Endothelial cell of umbilical vein (primary cell): ENCODE results near the gene GIT2. TPM values are rescaled to one million over a fixed set of nuclear protein-coding genes. Genes with fewer than 3 reads are reported as not detected.

Source experiments
- BruUV-seq: library from RNA; stranded (reverse); fragments of 400-500 nt; replicated peaks from 2 replicates; lab custom pipeline; 2021; lab: Mats Ljungman, UMichigan
- CTCF ChIA-PET: fragments of 300-600, 350-600 bp; sonication (Branson Sonifier 250); formaldehyde crosslinking; loops from one replicate; lab custom pipeline; 2021; ENCODE audit warnings: antibody characterized with exemption, inconsistent platforms; lab: Charles Lee
- POLR2A ChIA-PET: fragments of 300-600, 350-600 bp; sonication (Branson Sonifier 250); formaldehyde crosslinking; loops from one replicate; lab custom pipeline; 2021; ENCODE audit warnings: antibody characterized with exemption, inconsistent platforms; lab: Charles Lee
- DNase-seq: peaks from one replicate; pipeline ENCODE4 v3.0.0-alpha.2; 2011; ENCODE audit warnings: low read depth, low spot score
- FAIRE-seq: peaks from 2 replicates; lab custom pipeline; 2011; peaks lifted over from hg19 to GRCh38; lab: Jason Lieb, UNC
- H2AFZ ChIP-seq: 2 replicates; pipeline ENCODE4 v1.6.0; 2012; ENCODE audit warnings: low read depth, low read length, control low read depth, inconsistent platforms
- H3K27ac ChIP-seq: 2 replicates; pipeline ENCODE4 v1.5.1; 2011; ENCODE audit warnings: low read depth, mild to moderate bottlenecking, control low read depth, low read length, moderate library complexity; ENCODE audit not compliant: insufficient read depth
- H3K27me3 ChIP-seq, 2 experiments: 2 replicates each; pipeline versions ENCODE4 v1.6.0 to v1.6.1; 2011; ENCODE audit warnings: low read length in 2 of 2, mixed read lengths in 1 of 2; ENCODE audit not compliant: control insufficient read depth in 2 of 2, insufficient read depth in 2 of 2
- H3K36me3 ChIP-seq, 2 experiments: 2 replicates in 1 of 2; 3 replicates in 1 of 2; pipeline ENCODE4 v1.5.1; 2011; ENCODE audit warnings: low read length in 2 of 2, mild to moderate bottlenecking in 1 of 2, moderate library complexity in 1 of 2; ENCODE audit not compliant: control insufficient read depth in 2 of 2, insufficient read depth in 2 of 2; ENCODE audit errors: extremely low read depth in 1 of 2
- H3K4me1 ChIP-seq: 3 replicates; pipeline ENCODE4 v1.5.1; 2011; ENCODE audit warnings: mild to moderate bottlenecking, low read length; ENCODE audit not compliant: control insufficient read depth, insufficient read depth; ENCODE audit errors: extremely low read depth
- H3K4me2 ChIP-seq: 2 replicates; pipeline ENCODE4 v1.6.1; 2011; ENCODE audit warnings: low read length, control low read depth, mixed read lengths; ENCODE audit not compliant: insufficient read depth
- H3K4me3 ChIP-seq, 3 experiments: fragments of 200-600 bp in 1 of 3; sonication (generic), shearing (Covaris generic) in 1 of 3; replicated peaks in 1 of 3; 2 replicates each; pipeline ENCODE4 v1.5.1; 2011 to 2016; ENCODE audit warnings: control low read depth in 3 of 3, low read length in 3 of 3, mild to moderate bottlenecking in 2 of 3, inconsistent platforms in 1 of 3, low read depth in 1 of 3, moderate library complexity in 1 of 3; ENCODE audit not compliant: insufficient read depth in 1 of 3
- H3K79me2 ChIP-seq: 2 replicates; pipeline ENCODE4 v1.6.0; 2012; ENCODE audit warnings: low read length, inconsistent platforms; ENCODE audit not compliant: control insufficient read depth, insufficient read depth
- H3K9ac ChIP-seq: replicated peaks from 2 replicates; pipeline ENCODE3; 2011; ENCODE audit warnings: low read length, control low read depth; ENCODE audit not compliant: insufficient read depth; ENCODE audit errors: extremely low read depth
- H3K9me1 ChIP-seq: replicated peaks from 3 replicates; pipeline ENCODE4 v1.6.0; 2011; ENCODE audit warnings: mild to moderate bottlenecking, low read length; ENCODE audit not compliant: control insufficient read depth, insufficient read depth; ENCODE audit errors: extremely low read depth
- H3K9me3 ChIP-seq: replicated peaks from 2 replicates; pipeline ENCODE4 v1.5.1; 2012; ENCODE audit warnings: low read length, inconsistent platforms; ENCODE audit not compliant: control insufficient read depth, insufficient read depth
- H4K20me1 ChIP-seq: replicated peaks from 2 replicates; pipeline ENCODE3; 2011; ENCODE audit warnings: mild to moderate bottlenecking, low read length; ENCODE audit not compliant: control insufficient read depth, insufficient read depth; ENCODE audit errors: extremely low read depth
- EZH2 ChIP-seq: IDR thresholded peaks from 2 replicates; pipeline ENCODE4 v1.6.1; 2012; ENCODE audit warnings: borderline replicate concordance, low read depth, mild to moderate bottlenecking, moderate library complexity, low read length, inconsistent platforms; ENCODE audit not compliant: severe bottlenecking
- GATA2 ChIP-seq: IDR thresholded peaks from 2 replicates; pipeline ENCODE4 v1.7.0; 2011; ENCODE audit warnings: low read depth, mild to moderate bottlenecking, moderate library complexity, mixed read lengths, low read length; ENCODE audit not compliant: insufficient read length, insufficient read depth
- JUN ChIP-seq: IDR thresholded peaks from 2 replicates; pipeline ENCODE4 v1.6.1; 2011; ENCODE audit warnings: borderline replicate concordance, low read depth; ENCODE audit not compliant: insufficient read length, insufficient read depth
- MYC ChIP-seq: IDR thresholded peaks from one replicate; pipeline ENCODE4 v1.6.1; 2011; ENCODE audit warnings: mild to moderate bottlenecking, low read depth, low read length
- POLR2A ChIP-seq: IDR thresholded peaks from 2 replicates; pipeline ENCODE4 v1.6.1; 2012; ENCODE audit warnings: low read depth, mild to moderate bottlenecking, control low read depth, low read length
- POLR2AphosphoS5 ChIP-seq: IDR thresholded peaks from 2 replicates; pipeline ENCODE4 v1.6.1; 2012; ENCODE audit warnings: low read depth, mild to moderate bottlenecking, control low read depth, low read length, moderate library complexity; ENCODE audit not compliant: insufficient read depth
- dilution Hi-C: fragments of 300-500 bp; cut with MboI; formaldehyde crosslinking; loops from one replicate; pipeline ENCODE4 v1.15.0; 2019; ENCODE audit warnings: low sequenced_read_pairs; ENCODE audit not compliant: extremely low pct_ligation_motif_present
- intact Hi-C: fragments of 100-400 bp; cut with micrococcal nuclease; formaldehyde crosslinking; loops from one replicate; pipeline ENCODE4 v1.10.0; 2022
- polyA plus RNA-seq, 4 experiments: library from polyadenylated mRNA; depleted of rRNA in 3 of 4; stranded (reverse) in 3 of 4; unstranded in 1 of 4; fragments of >200 nt; gene quantifications; 2 replicates each; pipeline versions ENCODE4 v1.2.1 to v1.2.3, GENCODE V29; 2011 to 2012; ENCODE audit warnings: missing spikeins in 1 of 4
- total RNA-seq: library from RNA; stranded (reverse); gene quantifications from 2 replicates; pipeline ENCODE4 v1.2.3, GENCODE V29; 2021
- TF ChIP-seq, protein P1 (sequence below), 2 donors: IDR thresholded peaks; 1 replicate in 1 of 2; 2 replicates in 1 of 2; pipeline ENCODE4 v1.5.1; 2011; ENCODE audit warnings: low read length in 2 of 2, mild to moderate bottlenecking in 2 of 2, moderate library complexity in 2 of 2, control low read depth in 1 of 2, inconsistent platforms in 1 of 2, low read depth in 1 of 2; ENCODE audit not compliant: insufficient read depth in 1 of 2; ENCODE audit errors: extremely low read depth in 1 of 2

GIT2 gene
- total and polyA plus RNA-seq, 2 donors (not counting 3 experiments of a cell fraction or from before 2014, with no cell fraction given), result 37.3 to 77.2 TPM

GRCh38 chr12:110015132-110015531, 19.0 kb upstream of the GIT2 start:
- H3K4me1 ChIP-seq, result peaks cover 6% of the 10 kb centered on the region
- no peak overlapping the region for H3K4me3 ChIP-seq
- H3K27ac ChIP-seq, result no peak overlapping the region
- intact Hi-C loops, result no loop called here
- H3K79me2 ChIP-seq, result no peaks in the 10 kb centered on the region
- dilution Hi-C loops, result no loop called here
- no peaks in the 10 kb centered on the region for H3K9me3 ChIP-seq
- peaks cover 3 to 4% of the 10 kb centered on the region in 2 experiments for H3K36me3 ChIP-seq
- ChIA-PET CTCF (no interaction called here), POLR2A (no interaction called here)
- H3K4me2 ChIP-seq, result peak overlapping the region; percentile 0
- FAIRE-seq, result peak; percentile 79
- H3K9me1 ChIP-seq, result no peaks in the 10 kb centered on the region
- H3K27me3 ChIP-seq, result no peaks in the 10 kb centered on the region
- no peaks in the 10 kb centered on the region for H4K20me1 ChIP-seq
- DNase-seq, result peak; percentile 71
- no peak overlapping the region for H3K9ac ChIP-seq
- TF ChIP-seq, protein P1, sequence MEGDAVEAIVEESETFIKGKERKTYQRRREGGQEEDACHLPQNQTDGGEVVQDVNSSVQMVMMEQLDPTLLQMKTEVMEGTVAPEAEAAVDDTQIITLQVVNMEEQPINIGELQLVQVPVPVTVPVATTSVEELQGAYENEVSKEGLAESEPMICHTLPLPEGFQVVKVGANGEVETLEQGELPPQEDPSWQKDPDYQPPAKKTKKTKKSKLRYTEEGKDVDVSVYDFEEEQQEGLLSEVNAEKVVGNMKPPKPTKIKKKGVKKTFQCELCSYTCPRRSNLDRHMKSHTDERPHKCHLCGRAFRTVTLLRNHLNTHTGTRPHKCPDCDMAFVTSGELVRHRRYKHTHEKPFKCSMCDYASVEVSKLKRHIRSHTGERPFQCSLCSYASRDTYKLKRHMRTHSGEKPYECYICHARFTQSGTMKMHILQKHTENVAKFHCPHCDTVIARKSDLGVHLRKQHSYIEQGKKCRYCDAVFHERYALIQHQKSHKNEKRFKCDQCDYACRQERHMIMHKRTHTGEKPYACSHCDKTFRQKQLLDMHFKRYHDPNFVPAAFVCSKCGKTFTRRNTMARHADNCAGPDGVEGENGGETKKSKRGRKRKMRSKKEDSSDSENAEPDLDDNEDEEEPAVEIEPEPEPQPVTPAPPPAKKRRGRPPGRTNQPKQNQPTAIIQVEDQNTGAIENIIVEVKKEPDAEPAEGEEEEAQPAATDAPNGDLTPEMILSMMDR (IDR thresholded peaks at IDR 0.05; ENCODE audit: extremely low read depth in 1 of 2, insufficient read depth in 1 of 2, low read depth in 1 of 2, low read length in 2 of 2), result peak in 1 of 2 donors; percentile 23
- no peak for TF ChIP-seq MYC
- TF ChIP-seq POLR2AphosphoS5, result no peak
- no peak for TF ChIP-seq GATA2
- no peak for TF ChIP-seq JUN
- no peak for TF ChIP-seq POLR2A
- TF ChIP-seq EZH2, result no peak
- no TSS peak for BruUV-seq
- peak overlapping the region; percentile 0 for H2AFZ ChIP-seq
